GM12874 (cell line): ENCODE measurements around the gene SFSWAP.

Source experiments
- TF ChIP-seq, protein P1 (sequence below): IDR thresholded peaks from 2 replicates; pipeline ENCODE4 v1.5.1; 2011; ENCODE audit warnings: low read depth, mild to moderate bottlenecking, control low read depth, low read length, moderate library complexity; ENCODE audit not compliant: insufficient read depth

SFSWAP gene

DNA sequence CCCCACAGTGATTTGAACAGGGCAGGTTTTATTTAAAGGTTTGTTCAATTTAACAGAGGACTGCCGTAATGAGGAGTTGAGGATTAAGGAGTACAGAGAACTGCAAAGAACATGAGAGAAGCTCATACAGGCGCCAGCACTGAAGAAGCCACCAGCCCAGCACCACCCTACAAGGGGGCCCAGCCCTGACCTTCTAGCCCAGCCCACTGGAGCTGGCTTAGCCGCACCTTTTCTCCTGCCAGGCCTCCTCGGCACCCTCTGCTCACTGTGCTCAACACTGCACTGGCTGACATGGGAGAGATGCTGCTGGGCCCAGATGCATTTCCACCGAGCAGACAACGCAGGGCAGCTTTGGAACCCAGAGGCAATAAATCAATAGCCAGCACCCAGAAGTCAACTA lies 36.5 kb upstream of the SFSWAP start:
- TF ChIP-seq, protein P1, sequence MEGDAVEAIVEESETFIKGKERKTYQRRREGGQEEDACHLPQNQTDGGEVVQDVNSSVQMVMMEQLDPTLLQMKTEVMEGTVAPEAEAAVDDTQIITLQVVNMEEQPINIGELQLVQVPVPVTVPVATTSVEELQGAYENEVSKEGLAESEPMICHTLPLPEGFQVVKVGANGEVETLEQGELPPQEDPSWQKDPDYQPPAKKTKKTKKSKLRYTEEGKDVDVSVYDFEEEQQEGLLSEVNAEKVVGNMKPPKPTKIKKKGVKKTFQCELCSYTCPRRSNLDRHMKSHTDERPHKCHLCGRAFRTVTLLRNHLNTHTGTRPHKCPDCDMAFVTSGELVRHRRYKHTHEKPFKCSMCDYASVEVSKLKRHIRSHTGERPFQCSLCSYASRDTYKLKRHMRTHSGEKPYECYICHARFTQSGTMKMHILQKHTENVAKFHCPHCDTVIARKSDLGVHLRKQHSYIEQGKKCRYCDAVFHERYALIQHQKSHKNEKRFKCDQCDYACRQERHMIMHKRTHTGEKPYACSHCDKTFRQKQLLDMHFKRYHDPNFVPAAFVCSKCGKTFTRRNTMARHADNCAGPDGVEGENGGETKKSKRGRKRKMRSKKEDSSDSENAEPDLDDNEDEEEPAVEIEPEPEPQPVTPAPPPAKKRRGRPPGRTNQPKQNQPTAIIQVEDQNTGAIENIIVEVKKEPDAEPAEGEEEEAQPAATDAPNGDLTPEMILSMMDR, result no peak

DNA sequence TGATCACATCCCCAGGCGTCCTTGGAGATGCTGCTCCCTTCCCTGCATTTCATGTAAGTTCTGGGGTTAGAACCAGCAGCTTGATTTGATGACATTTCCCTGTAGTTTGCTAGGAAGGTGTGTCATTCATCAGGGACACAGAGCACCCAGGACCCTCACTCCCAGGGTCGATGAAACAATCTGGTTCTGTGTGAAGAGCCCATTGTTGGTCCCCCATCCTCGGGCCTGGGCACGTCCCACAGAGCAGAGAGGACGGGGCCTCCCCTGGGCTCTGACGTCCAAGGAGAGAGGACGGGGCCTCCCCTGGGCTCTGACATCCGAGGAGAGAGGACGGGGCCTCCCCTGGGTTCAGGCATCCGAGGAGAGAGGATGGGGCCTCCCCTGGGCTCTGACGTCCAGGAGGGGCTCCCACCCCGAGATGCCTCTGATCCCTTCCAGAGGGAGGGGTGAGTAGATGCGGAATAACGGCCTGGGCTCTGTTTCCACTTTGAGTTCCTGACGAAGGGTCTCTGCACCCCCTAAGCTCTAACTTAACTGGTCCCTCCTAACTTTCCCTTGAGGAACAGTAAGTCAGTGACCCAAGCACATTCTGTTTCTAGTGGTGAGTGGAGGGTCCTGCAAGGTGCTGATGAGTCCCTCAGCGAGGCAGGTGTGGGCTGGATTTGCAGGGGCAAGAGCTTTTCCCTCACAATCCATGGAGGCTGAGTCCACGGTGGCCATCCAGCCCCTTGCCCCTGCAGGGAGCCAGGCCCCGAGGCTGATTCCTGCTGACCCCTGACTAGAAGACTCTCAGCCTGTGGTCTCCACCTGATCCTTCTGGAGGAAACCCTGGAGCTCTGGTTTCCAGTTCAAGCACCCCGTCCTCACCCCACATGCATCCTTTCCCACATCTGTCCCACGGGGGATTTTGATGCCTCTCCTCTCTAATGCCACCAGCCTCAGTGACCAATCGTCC lies 35.5 kb upstream of the SFSWAP start:
- TF ChIP-seq, protein P1, result no peak

DNA sequence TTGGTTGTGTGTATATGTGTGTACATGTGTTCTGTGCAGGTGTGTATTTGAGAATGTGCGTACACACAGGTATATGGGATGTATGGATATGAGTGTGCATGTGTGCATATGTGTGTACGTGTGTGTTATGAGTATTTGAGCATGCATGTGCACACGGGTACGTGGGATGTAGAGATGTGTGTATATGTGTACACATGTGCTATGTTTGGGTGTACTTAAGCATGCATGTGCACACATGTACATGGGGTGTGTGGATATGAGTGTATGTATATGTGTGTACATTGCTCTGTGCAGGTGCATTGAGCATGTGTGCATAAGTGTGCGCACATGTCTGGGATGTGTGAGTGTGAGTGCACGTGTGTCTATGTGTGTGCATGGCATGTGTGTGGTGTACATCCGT lies 34.3 kb upstream of the SFSWAP start:
- TF ChIP-seq, protein P1, result no peak

DNA sequence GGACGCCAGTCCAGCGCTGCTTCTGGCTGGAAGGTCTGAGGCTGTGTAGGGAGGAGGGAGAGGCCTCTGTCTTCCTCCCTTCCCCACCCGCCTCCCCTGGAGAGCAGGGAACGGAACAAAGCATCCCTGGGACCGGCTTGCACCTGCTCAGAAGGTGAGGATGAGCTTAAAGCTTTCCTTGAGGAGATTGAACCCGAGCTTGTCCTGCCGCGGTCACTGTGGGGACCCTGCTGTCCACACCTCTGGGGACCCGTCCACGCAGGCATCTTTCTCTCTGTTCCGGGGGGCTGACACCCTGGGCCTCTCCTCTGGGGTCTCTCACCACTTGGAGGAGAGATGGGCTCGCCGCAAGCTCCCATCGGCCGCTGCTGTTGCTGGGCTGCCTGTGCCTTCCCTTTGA lies 33.2 kb upstream of the SFSWAP start:
- TF ChIP-seq, protein P1, result no peak

DNA sequence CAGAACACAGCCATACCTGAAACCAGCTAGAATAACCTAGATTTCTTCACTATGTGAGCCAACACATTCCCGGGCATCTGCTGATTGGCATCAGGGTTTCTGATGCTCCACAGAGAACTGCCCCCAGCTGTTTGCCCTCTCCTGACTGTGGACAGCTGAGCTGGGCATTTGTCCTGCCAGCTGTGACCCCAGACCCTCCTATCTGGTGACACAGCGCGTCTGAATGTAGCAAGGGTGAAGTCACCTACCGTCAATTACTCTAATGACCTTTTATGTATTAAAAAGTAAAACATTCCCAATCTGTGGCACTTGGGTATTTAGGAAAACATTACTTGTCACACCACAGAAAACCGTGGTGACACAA lies 29.7 kb upstream of the SFSWAP start:
- TF ChIP-seq, protein P1, result no peak

DNA sequence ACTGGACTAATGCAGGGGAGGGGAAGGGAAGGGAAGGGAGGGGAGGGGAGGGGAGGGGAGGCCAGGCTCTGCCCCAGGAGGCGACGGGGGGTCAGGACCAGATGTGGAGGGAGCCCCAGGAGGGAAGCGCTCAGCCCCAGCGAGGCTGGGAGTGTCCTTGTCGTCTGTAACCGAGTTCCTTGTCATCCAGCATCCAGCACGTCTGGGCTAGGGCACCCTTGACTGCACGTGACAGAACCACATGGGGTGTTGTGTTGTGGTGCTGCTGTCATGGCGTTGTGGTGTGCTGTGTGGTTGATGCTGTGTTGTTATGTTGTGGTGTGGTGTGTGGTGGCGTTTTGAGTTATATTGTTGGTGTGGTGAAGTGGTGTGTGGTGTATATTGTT lies 28.4 kb upstream of the SFSWAP start:
- TF ChIP-seq, protein P1, result no peak

DNA sequence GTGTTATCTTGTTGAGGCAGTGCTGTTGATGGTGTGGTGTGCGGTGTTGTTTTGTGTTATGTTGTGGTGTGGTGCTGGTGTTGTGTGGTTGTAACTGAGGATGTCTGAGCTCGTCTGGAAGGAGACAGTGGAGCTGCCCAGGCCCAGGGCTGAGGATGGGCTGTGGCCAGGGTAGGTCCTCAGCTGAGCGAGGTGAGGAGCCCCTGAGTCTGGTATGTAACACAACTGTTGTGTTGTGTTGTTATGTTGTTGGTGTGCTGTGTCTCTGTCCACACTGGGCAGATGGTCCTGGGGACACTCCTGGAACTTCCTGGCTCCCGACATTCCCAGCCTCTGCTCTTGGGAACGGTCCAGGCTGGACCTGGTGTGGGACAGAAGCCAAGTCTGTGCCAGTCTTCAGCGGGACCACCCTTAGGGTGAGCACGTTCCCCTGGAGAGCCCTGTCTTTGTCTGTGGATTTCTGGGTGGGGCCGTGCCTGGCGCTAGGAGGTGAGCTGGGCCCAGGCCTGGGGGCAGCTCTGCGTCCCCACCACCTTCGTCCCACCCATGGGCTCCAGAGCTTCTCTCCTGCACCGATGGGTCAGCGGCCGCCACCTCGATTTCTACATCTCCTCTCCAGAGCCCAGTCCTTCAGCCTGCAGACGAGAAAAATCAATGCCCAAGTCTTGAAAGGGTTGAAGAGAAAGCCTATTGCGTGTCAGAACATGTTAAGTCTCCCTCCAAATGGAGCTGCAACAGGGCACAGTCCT lies 27.4 kb upstream of the SFSWAP start:
- TF ChIP-seq, protein P1, result no peak
